Colonic mucosa (tissue), 4 donors: Measurements from ENCODE around the gene LMF2. TPM values are rescaled to one million over a fixed set of nuclear protein-coding genes. Genes with fewer than 3 reads are reported as not detected.
"Not testable (repeated sequence)": the region's sequence is repeated elsewhere in the genome, so short reads cannot be mapped to it uniquely, and the experiment has no call there.

Source experiments
- DNase-seq: peaks from one replicate; pipeline ENCODE4 v3.0.0-alpha.2; 2020
- H3K27ac ChIP-seq: fragments of 200-600 bp; one replicate; pipeline ENCODE4 v1.8.0; 2021
- H3K27me3 ChIP-seq: fragments of 200-600 bp; one replicate; pipeline ENCODE4 v1.8.0; 2021
- H3K36me3 ChIP-seq: fragments of 200-600 bp; one replicate; pipeline ENCODE4 v1.8.0; 2021
- H3K4me1 ChIP-seq: fragments of 200-600 bp; one replicate; pipeline ENCODE4 v1.8.0; 2021; ENCODE audit warnings: mild to moderate bottlenecking
- H3K4me3 ChIP-seq: fragments of 200-600 bp; one replicate; pipeline ENCODE4 v1.8.0; 2021
- H3K9ac ChIP-seq, 2 donors: one replicate each; pipeline ENCODE4 v1.7.0; 2013; ENCODE audit warnings: control low read depth in 2 of 2, low read depth in 2 of 2, low read length in 2 of 2
- H3K9me3 ChIP-seq: fragments of 200-600 bp; one replicate; pipeline ENCODE4 v1.8.0; 2021
- intact Hi-C: fragments of 100-400 bp; cut with DNase I; formaldehyde crosslinking; loops from one replicate; pipeline ENCODE4 v1.14.1; 2022
- total RNA-seq, 2 donors: library from RNA; stranded (reverse); fragmentation: NEBNext Ultra II Directional in 1 of 2; extraction: Animal tissue kit (Norgen Biotek cat#: 25700) in 1 of 2; gene quantifications; one replicate each; pipeline ENCODE4 v1.2.1, GENCODE V29; 2021
- TF ChIP-seq, protein P1 (sequence below): fragments of 200-600 bp; IDR thresholded peaks from one replicate; pipeline ENCODE4 v1.8.0; 2022; ENCODE audit warnings: antibody characterized with exemption, mild to moderate bottlenecking
- donor health status: healthy.
- donor health status: DM: no; HTN: no; CAD: no.
- donor health status: DM: no; HTN: no; CAD: no.

The LMF2 gene
- total RNA-seq, 2 donors from 2014 or later, result 51.1 to 60.0 TPM

DNA sequence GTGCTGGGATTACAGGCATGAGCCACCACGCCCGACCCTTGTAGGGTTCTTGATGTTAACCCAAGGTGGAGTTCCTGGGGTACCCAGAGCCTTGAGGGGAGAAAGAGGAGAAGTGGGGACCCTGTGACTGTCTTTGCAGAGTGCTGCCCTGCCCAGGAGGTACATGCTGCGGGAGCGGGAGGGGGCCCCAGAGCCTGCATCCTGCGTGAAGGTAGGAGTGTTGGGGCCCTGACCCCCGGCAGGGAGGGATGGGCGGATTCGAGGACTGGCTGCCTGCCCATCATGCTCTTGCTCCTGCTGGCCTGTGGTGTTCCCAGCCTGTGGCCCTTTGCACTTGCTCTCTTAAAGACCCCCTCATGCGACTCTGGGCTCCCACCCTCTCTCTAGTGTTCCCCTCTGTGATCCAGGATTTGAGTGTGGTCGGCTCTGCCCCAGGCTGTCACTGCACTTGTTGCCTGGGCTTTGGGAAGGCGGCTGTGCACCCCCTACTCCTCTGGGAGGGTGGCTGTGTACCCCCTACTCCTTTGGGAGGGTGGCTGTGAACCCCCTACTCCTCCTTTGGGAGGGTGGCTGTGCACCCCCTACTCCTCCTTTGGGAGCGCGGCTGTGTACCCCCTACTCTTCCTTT is 13.4 kb upstream of the LMF2 start:
- Histone ChIP-seq H3K4me3 (no peak overlapping the region), H3K27ac (no peak overlapping the region), H3K27me3 (no peaks in the 10 kb centered on the region), H3K9ac (no peak overlapping the region), H3K36me3 (peaks cover 15% of the 10 kb centered on the region), H3K9me3 (no peaks in the 10 kb centered on the region), H3K4me1 (peaks cover 10% of the 10 kb centered on the region)
- TF ChIP-seq, protein P1, sequence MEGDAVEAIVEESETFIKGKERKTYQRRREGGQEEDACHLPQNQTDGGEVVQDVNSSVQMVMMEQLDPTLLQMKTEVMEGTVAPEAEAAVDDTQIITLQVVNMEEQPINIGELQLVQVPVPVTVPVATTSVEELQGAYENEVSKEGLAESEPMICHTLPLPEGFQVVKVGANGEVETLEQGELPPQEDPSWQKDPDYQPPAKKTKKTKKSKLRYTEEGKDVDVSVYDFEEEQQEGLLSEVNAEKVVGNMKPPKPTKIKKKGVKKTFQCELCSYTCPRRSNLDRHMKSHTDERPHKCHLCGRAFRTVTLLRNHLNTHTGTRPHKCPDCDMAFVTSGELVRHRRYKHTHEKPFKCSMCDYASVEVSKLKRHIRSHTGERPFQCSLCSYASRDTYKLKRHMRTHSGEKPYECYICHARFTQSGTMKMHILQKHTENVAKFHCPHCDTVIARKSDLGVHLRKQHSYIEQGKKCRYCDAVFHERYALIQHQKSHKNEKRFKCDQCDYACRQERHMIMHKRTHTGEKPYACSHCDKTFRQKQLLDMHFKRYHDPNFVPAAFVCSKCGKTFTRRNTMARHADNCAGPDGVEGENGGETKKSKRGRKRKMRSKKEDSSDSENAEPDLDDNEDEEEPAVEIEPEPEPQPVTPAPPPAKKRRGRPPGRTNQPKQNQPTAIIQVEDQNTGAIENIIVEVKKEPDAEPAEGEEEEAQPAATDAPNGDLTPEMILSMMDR, result no peak
- no peak for DNase-seq
- intact Hi-C loops, result loop anchor here (5.0 kb wide), 1 partner anchor 41 kb away; the partner anchor contains the start of gene SYCE3

GRCh38 chr22:50520184-50520583 is 12.7 kb upstream of the LMF2 start:
- not testable (repeated sequence) for H3K4me3 ChIP-seq, H3K27ac ChIP-seq, H3K9me3 ChIP-seq, H3K27me3 ChIP-seq, DNase-seq, H3K9ac ChIP-seq
- Histone ChIP-seq H3K36me3 (peaks cover 15% of the 10 kb centered on the region), H3K4me1 (peaks cover 10% of the 10 kb centered on the region)
- intact Hi-C loops, result loop anchor here (5.0 kb wide), 1 partner anchor 42 kb away; the partner anchor contains the start of gene SYCE3

DNA sequence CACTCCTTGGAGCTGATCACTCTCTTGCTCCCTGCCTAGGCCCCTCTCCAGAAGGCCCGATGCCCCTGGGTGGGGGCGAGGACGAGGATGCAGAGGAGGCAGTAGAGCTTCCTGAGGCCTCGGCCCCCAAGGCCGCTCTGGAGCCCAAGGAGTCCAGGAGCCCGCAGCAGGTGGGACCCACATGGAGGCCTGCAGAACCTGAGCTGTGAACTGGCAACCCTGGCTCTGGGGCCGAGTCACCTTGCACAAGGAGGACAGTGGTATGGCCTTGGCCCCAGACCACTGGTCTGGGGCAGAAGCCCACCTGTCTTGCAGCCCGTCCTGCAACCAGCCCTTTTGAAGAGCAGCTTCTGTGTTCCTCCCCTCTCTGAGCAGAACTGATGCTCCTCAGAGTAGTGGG is 11.6 kb upstream of the LMF2 start:
- Histone ChIP-seq H3K9ac (no peak overlapping the region), H3K27ac (no peak overlapping the region), H3K9me3 (no peaks in the 10 kb centered on the region), H3K27me3 (no peaks in the 10 kb centered on the region), H3K36me3 (peaks cover 15% of the 10 kb centered on the region), H3K4me1 (peaks cover 7% of the 10 kb centered on the region), H3K4me3 (no peak overlapping the region)
- intact Hi-C loops, result no loop called here
- DNase-seq, result no peak
- TF ChIP-seq, protein P1, result no peak

DNA sequence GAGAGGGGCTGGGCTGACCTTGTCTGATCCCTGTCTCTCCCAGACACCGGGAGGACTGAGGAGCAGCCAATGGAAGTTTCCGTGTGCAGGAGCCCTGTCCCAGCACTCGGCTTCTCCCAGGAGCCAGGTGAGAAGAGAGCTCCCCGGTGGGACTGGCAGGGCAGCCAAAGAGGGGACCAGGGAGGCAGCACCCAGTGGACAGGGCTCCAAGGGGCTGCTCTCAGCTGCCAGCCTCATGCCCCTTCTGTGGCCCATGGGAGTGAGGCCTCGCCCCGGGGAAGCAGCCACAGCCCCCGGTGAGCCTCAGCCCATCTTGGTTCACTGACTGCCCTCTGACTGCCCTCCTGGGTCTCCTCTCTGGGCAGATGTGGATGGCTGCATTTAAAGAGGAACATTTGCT is 11.1 kb upstream of the LMF2 start:
- Histone ChIP-seq H3K9ac (no peak overlapping the region), H3K9me3 (no peaks in the 10 kb centered on the region), H3K36me3 (peaks cover 14% of the 10 kb centered on the region), H3K27me3 (no peaks in the 10 kb centered on the region), H3K4me1 (peaks cover 2% of the 10 kb centered on the region), H3K27ac (no peak overlapping the region), H3K4me3 (no peak overlapping the region)
- intact Hi-C loops, result no loop called here
- DNase-seq, result no peak
- TF ChIP-seq, protein P1, result no peak

- H3K4me1 ChIP-seq, result no peaks in the 10 kb centered on the region
- TF ChIP-seq, protein P1, result no peak
- no peaks in the 10 kb centered on the region for H3K9me3 ChIP-seq
- peaks cover 5% of the 10 kb centered on the region for H3K36me3 ChIP-seq
- DNase-seq, result no peak
- H3K27me3 ChIP-seq, result no peaks in the 10 kb centered on the region
- H3K27ac ChIP-seq, result no peak overlapping the region
- intact Hi-C loops, result no loop called here
- no peak overlapping the region for H3K4me3 ChIP-seq
- no peak overlapping the region for H3K9ac ChIP-seq
These were observed 10.2 kb upstream of the LMF2 start for GRCh38 chr22:50517495-50518260.

- H3K4me3 ChIP-seq, result no peak overlapping the region
- intact Hi-C loops, result no loop called here
- peaks cover 5% of the 10 kb centered on the region for H3K36me3 ChIP-seq
- H3K9ac ChIP-seq, result no peak overlapping the region
- H3K27me3 ChIP-seq, result no peaks in the 10 kb centered on the region
- H3K27ac ChIP-seq, result no peak overlapping the region
- no peaks in the 10 kb centered on the region for H3K4me1 ChIP-seq
- DNase-seq, result no peak
- TF ChIP-seq, protein P1, result no peak
- no peaks in the 10 kb centered on the region for H3K9me3 ChIP-seq
These were observed 9.4 kb upstream of the LMF2 start for GRCh38 chr22:50516891-50517290.
